Tibial nerve (tissue), 4 donors: Measurements from ENCODE around the gene FAM83G. TPM values are rescaled to one million over a fixed set of nuclear protein-coding genes. Genes with fewer than 3 reads are reported as not detected.
"Not testable (repeated sequence)": the region's sequence is repeated elsewhere in the genome, so short reads cannot be mapped to it uniquely, and the experiment has no call there.

ENCODE experiments used
- DNase-seq, 2 donors: peaks; one replicate each; pipeline ENCODE4 v3.0.0-alpha.2; 2019; ENCODE audit warnings: low spot score in 2 of 2
- H3K27ac ChIP-seq, 4 donors: fragments of 200-600 bp; sonication (generic) in 3 of 4; one replicate each; pipeline ENCODE4 v1.5.1; 2017 to 2019; ENCODE audit warnings: mild to moderate bottlenecking in 1 of 4
- H3K27me3 ChIP-seq, 2 donors: fragments of 200-600 bp; sonication (generic) in 1 of 2; one replicate each; pipeline versions ENCODE4 v1.5.1 to v1.6.0; 2017 to 2019
- H3K36me3 ChIP-seq, 3 donors: fragments of 200-600 bp; sonication (generic); one replicate each; pipeline ENCODE4 v1.5.1; 2018 to 2019
- H3K4me1 ChIP-seq, 4 donors: fragments of 200-600 bp; sonication (generic) in 3 of 4; one replicate each; pipeline ENCODE4 v1.5.1; 2017 to 2019
- H3K4me3 ChIP-seq, 4 donors: fragments of 200-600 bp; sonication (generic) in 3 of 4; one replicate each; pipeline ENCODE4 v1.5.1; 2017 to 2019; ENCODE audit warnings: mild to moderate bottlenecking in 1 of 4, moderate library complexity in 1 of 4
- H3K9me3 ChIP-seq, 4 donors: fragments of 200-600 bp; sonication (generic) in 3 of 4; one replicate each; pipeline ENCODE4 v1.5.1; 2017 to 2019
- EP300 ChIP-seq, 2 donors: sonication (generic); formaldehyde crosslinking; IDR thresholded peaks; one replicate each; pipeline ENCODE4 v1.6.1; 2017; ENCODE audit warnings: antibody characterized with exemption in 2 of 2, mild to moderate bottlenecking in 1 of 2
- POLR2A ChIP-seq, 2 donors: fragments of 450-650 bp; IDR thresholded peaks; one replicate each; pipeline ENCODE4 v1.6.1; 2017; ENCODE audit warnings: antibody characterized with exemption in 2 of 2, mild to moderate bottlenecking in 2 of 2, moderate library complexity in 2 of 2
- WGBS, 2 donors: methylation state at CpG; one replicate each; pipeline ENCODE4 v1.1.5; 2018; 5-methylcytosine and 5-hydroxymethylcytosine counted together
- total RNA-seq, 4 donors: library from RNA; depleted of rRNA; stranded (reverse); fragments of >200 nt; gene quantifications; one replicate each; pipeline ENCODE4 v1.1.0, GENCODE V29; 2016
- TF ChIP-seq, protein P1 (sequence below), 5 experiments: fragments of 200-600 bp in 3 of 5; fragments of 450-650 bp in 2 of 5; sonication (generic) in 3 of 5; IDR thresholded peaks; one replicate each; pipeline ENCODE4 v1.5.1; 2016 to 2019; ENCODE audit warnings: antibody characterized with exemption in 5 of 5, mild to moderate bottlenecking in 3 of 5, moderate library complexity in 2 of 5

The FAM83G gene
- total RNA-seq, 4 donors from 2014 or later: 1.3 to 11.8 (median 3.8) TPM

GRCh38 chr17:18956581-18956980 is 48.0 kb downstream of the FAM83G start:
- H3K27me3 ChIP-seq: no peaks in the 10 kb centered on the region
- H3K4me1 ChIP-seq: peaks cover 0 to 8% (median 0%) of the 10 kb centered on the region in 4 donors
- no peaks in the 10 kb centered on the region for H3K9me3 ChIP-seq
- TF ChIP-seq, protein P1, sequence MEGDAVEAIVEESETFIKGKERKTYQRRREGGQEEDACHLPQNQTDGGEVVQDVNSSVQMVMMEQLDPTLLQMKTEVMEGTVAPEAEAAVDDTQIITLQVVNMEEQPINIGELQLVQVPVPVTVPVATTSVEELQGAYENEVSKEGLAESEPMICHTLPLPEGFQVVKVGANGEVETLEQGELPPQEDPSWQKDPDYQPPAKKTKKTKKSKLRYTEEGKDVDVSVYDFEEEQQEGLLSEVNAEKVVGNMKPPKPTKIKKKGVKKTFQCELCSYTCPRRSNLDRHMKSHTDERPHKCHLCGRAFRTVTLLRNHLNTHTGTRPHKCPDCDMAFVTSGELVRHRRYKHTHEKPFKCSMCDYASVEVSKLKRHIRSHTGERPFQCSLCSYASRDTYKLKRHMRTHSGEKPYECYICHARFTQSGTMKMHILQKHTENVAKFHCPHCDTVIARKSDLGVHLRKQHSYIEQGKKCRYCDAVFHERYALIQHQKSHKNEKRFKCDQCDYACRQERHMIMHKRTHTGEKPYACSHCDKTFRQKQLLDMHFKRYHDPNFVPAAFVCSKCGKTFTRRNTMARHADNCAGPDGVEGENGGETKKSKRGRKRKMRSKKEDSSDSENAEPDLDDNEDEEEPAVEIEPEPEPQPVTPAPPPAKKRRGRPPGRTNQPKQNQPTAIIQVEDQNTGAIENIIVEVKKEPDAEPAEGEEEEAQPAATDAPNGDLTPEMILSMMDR (IDR thresholded peaks at IDR 0.05): no peak
- TF ChIP-seq EP300 (IDR thresholded peaks at IDR 0.05) (no peak), POLR2A (IDR thresholded peaks at IDR 0.05) (no peak)
- WGBS, 2 donors: 83 to 87% methylated on average over 3 of the region's 3 CpGs
- no peak for DNase-seq
- H3K36me3 ChIP-seq: no peaks in the 10 kb centered on the region
- no peak overlapping the region for H3K27ac ChIP-seq
- H3K4me3 ChIP-seq: no peak overlapping the region

- 90 to 98% methylated on average over 6 of the region's 6 CpGs for WGBS, 2 donors
- H3K27ac ChIP-seq, DNase-seq, H3K4me1 ChIP-seq, H3K36me3 ChIP-seq, H3K27me3 ChIP-seq, H3K4me3 ChIP-seq, H3K9me3 ChIP-seq: not testable (repeated sequence)
Observed at GRCh38 chr17:18956021-18956420, 48.5 kb downstream of the FAM83G start.

DNA sequence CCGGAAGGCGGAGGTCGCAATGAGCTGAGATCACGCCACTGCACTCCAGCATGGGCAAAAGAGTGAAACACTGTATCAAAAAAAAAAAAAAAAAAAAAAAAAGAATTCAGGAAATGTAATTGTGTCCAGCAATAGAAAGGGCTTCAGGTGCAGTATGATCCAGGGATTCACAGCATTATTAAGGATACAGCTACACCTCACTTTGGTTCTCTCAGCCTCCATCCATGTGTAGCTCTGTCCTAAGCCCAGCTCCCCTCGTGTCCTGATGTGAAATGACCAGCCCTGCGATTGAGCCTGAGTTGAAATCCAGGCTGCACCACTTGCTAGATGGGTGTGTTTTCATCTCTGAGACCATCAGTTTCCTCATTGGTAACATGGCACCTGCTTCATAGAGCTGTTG is 49.6 kb downstream of the FAM83G start:
- Histone ChIP-seq H3K36me3 (no peaks in the 10 kb centered on the region), H3K4me1 (no peaks in the 10 kb centered on the region), H3K27ac (no peak overlapping the region), H3K27me3 (no peaks in the 10 kb centered on the region), H3K9me3 (no peaks in the 10 kb centered on the region), H3K4me3 (no peak overlapping the region)
- no peak for TF ChIP-seq POLR2A (IDR thresholded peaks at IDR 0.05)
- TF ChIP-seq, protein P1 (IDR thresholded peaks at IDR 0.05): no peak
- TF ChIP-seq EP300 (IDR thresholded peaks at IDR 0.05): no peak
- no peak for DNase-seq
- WGBS, 2 donors: 90 to 93% methylated on average over 6 of the region's 6 CpGs

GRCh38 chr17:18954321-18954720 is 50.2 kb downstream of the FAM83G start:
- Histone ChIP-seq H3K4me1 (no peaks in the 10 kb centered on the region), H3K36me3 (no peaks in the 10 kb centered on the region), H3K27me3 (no peaks in the 10 kb centered on the region), H3K9me3 (no peaks in the 10 kb centered on the region), H3K27ac (no peak overlapping the region), H3K4me3 (no peak overlapping the region)
- no peak for TF ChIP-seq POLR2A (IDR thresholded peaks at IDR 0.05)
- no peak for TF ChIP-seq EP300 (IDR thresholded peaks at IDR 0.05)
- TF ChIP-seq, protein P1 (IDR thresholded peaks at IDR 0.05): no peak
- no peak for DNase-seq
- 82 to 92% methylated on average over 3 of the region's 3 CpGs for WGBS, 2 donors

DNA sequence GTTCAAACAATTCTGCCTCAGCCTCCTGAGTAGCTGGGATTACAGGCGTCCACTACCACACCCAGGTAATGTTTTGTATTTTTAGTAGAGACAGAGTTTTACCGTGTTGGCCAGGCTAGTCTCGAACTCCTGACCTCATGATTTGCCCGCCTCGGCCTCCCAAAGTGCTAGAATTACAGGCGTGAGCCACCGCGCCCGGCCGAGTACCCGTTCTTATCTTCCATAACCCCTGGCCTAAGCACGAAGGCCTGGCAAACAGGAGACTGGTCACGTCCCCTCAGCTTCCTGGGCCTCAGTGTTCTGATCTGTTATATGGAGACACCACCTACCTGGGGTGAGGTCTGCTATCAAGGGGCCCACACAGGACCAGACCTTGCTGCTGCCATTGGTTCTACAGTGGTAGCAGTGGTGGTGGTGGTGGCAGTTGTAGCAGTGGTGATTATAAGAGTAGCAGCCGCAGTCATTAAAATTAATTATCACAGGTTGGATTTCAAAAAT is 51.3 kb downstream of the FAM83G start:
- H3K36me3 ChIP-seq: no peaks in the 10 kb centered on the region
- H3K27me3 ChIP-seq: no peaks in the 10 kb centered on the region
- DNase-seq: no peak
- H3K4me1 ChIP-seq: no peaks in the 10 kb centered on the region
- 90 to 91% methylated on average over 14 of the region's 14 CpGs for WGBS, 2 donors
- no peak overlapping the region for H3K4me3 ChIP-seq
- no peak overlapping the region for H3K27ac ChIP-seq
- no peak for TF ChIP-seq EP300 (IDR thresholded peaks at IDR 0.05)
- no peak for TF ChIP-seq POLR2A (IDR thresholded peaks at IDR 0.05)
- TF ChIP-seq, protein P1 (IDR thresholded peaks at IDR 0.05): no peak
- H3K9me3 ChIP-seq: no peaks in the 10 kb centered on the region
